Cerebellar nuclear complex (tissue), 1 donor: ENCODE measurements around the gene LBX2.
"Not testable (repeated sequence)": the region's sequence is repeated elsewhere in the genome, so short reads cannot be mapped to it uniquely, and the experiment has no call there.

Source experiments
- DNase-seq, 2 experiments: peaks; one replicate each; lab custom pipeline; 2025; lab: John Stamatoyannopoulos, UW

The LBX2 gene

DNA sequence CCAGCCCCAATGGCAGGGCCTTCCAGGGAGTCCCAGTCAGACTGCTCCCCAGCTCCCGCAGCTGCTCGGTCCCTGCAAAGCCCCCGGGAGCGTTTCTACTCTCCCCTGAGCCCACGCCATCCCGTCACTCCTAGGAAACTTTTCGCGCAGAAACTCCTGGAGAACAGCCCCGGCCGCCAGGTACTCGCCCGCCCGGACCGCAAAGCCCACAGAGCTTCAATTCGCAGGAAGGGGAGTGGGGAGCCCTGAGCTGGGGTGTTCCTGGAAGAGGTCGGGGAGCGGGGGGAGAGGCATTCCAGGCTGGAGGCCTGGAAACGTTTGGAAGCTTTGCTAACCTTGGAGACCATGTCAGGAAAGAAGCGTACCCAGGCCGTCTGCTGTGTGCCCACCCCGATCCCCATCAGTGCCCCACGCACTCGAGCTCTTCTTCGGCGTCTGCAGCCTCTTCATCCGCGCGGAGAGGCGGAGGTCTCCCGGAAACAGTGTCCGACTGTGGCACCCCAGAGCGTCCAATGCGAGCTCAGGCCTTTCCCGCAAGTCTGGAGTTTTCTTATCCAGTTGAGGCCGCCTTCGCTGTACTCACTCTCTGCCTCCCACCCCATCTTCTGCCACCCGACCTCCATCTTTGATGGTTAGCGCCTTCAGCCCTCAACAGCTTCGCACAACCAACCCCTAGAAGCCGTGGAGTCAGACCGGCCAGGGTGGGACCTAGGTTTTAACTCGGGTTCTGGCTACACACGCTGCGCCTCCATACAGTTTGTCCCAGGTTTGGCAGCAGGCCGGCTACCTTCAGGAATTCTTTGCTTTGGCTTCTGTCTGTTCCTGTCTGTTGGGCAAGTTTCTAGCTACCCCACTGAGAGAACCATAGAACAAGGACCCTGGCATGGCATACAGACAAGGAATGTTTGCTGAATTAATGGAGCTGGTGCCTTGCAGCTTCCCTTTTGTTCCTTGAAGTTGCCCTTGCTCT lies 4.4 kb upstream of the LBX2 start:
- DNase-seq = no peak

DNA sequence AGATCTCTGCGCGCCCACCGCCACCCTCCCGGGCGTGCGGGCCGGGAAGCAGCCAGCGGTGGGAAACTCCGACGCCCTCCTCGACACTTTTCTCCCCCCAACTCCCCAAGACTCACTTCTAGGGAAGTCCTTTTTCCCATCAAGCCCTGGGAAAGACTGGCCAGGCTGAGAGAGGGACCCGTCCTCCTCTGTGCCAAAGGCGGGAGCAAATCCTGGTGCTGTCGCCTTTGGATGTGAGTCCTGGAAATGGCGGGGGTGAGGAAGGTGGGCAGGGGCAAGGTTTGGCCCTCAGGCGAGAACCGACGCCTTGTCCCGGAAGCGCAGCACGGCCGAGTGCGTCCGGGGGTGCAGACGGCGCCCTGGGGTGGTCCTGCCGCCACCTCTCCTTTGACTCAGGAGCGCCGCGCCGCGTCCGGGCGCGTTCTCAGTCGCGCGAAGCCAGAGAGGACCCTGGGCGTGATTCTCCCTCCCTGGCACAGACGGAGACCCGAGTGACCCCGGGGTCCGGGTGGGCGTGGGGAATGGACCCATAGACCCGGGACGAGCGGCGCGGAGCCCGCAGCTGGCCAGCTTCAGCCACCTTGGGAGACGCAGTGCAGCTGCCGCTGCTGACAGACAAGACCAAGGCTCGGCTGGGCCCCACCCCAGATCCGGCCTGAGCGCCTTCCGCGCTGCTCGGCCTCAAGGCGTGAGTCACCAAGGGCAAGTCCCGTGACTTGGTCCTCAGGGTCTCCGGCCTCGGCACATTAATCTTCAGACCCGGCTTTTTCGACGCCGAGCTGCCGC lies 3.5 kb upstream of the LBX2 start:
- no peak for DNase-seq

DNA sequence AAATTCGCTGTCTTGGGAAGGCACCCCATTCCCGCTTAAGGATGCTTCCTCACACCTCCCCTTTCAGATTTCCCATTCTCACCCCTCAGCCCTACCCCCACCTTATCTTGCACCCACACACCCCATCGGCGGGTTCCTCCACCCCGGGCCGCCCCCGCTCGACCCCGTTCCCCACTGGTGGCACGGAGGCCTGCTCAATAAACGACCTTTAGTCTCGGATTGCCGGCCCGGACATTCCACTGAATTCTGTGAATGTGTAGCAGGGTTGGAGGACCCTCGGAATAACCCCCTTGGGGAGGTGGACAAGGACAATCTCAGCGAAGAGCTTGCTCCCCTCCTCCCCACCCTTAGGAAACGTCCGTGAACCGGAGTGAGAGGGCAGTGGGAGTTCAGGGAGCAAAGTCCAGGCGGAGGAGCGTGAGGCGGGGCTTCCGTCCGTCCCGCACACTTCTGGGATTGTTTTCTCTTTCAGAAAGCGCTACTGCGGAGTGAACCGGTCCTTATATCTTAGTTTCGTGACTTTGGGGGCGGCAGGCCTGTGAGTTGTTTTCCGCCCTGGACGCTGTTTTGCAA lies 2.8 kb upstream of the LBX2 start:
- DNase-seq = no peak

DNA sequence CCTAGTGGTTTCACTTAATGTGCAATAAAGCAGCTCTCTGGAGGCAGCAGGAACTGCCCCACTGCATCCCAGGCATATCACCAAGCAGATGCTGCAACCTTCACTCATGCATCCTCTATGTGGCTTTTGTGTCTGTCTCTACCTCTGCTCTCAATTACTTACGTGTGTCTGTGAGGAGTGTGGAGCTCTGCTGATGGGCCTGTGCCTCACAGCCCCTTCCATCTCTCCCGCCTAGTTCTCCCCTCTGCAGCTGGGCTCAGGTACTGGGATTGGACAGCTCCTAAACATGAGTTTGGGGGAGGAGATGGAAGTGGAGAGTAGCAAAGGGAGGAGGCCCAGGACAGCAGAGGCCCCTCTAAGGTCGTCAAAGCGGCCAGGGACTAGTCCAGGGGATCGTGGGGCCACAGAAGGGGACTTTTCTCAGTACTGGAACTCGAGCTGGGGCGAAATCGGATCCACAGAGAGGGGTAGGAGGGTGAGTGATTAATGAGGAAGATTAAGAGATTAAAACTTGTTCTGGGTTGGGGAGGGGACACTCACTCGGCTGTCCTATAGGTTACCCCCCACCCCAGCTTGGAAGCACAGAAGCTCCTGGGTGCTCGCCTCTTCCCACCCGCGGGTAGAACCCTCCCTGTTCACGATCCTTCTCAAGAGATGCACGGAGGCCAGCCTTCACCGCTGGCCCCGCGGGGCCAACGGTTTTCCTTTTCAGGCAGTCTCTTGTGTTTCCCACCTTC lies 2.1 kb upstream of the LBX2 start:
- no peak for DNase-seq

DNA sequence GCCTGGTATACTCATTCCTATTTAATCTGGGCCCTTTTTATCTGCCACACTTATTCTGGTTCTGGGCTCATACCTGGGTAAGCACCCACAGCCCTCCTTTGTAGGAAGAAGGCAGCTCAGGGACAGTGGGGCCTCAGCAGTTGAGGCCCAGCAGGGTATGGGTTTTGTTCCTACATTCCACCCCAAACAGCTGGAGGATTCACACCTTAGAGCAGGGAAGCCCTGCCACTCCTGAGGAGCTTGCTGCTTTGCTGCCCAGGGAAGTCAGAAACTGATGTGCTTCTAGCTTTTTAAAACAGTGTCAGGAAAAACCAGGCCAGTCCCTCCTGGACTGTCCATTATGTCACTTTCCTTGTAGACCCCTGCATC lies 1.2 kb upstream of the LBX2 start:
- DNase-seq = no peak

DNA sequence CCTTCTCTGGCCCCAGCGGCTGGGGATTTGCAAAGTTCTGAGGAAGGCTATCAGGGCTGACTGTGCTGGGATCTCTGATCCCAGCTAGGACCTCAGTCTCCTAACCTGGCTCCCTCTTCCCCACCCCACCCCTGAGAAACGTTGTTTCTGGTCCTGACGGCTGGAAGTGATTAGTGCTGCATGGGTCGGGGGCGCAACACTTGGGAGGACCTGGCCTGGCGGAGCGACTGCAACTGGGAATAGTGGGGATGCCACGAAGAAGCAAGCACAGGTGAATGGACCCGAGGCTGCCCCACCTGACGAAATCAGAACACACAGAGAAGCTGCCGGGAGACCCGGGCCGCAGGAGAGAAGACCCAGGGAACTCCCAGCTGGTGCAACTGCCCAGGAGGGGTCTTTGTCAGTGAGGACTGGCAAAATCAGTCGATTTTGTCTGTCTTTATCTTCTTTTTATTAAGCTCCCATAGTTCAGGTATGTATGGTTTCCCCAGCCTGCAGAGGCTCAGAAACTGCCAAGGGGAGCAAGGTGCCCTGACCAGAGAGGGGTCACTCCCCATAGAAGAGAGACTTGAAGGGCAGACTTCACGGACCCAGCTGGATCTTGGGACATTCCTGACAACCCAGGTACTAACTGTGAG lies 656 bp upstream of the LBX2 start:
- no peak for DNase-seq

DNA sequence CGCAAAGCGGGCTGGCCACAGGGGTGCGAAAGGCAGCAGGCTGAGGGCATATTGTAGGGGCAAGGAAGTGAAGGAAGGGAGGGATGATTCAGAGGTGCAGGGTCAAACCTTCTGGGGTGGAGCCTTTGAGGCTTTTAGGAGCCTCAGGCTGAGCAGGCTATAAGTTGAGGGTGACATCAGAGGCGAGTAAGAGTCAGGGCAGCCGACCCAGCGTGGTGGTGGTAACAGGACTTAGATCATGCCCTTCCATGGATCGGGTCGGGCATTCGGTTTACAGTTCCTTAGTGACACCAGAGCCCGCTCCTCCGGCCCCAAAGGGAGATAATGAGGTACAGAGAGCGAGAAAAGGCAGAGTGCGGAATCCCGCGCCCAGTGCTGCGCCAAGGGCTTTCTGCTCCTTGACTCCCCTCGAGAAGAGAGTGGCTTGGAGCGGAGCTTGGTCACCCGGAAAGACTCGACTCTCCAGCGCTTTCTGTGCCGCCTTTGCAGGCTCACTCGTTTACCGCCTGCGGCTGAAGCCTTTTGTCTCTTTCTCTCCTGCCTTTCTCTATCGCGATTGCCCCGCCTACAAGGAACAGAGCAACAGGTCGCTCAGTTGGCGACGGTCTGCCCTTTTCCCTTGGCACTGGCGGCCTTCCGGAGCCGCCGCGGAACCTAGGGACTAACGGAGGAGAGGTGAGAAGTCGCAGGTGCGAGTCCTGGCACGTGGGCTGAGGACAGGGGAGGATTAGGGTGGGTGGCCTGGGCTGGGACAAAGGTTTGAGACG lies 720 bp downstream of the LBX2 start:
- no peak for DNase-seq

DNA sequence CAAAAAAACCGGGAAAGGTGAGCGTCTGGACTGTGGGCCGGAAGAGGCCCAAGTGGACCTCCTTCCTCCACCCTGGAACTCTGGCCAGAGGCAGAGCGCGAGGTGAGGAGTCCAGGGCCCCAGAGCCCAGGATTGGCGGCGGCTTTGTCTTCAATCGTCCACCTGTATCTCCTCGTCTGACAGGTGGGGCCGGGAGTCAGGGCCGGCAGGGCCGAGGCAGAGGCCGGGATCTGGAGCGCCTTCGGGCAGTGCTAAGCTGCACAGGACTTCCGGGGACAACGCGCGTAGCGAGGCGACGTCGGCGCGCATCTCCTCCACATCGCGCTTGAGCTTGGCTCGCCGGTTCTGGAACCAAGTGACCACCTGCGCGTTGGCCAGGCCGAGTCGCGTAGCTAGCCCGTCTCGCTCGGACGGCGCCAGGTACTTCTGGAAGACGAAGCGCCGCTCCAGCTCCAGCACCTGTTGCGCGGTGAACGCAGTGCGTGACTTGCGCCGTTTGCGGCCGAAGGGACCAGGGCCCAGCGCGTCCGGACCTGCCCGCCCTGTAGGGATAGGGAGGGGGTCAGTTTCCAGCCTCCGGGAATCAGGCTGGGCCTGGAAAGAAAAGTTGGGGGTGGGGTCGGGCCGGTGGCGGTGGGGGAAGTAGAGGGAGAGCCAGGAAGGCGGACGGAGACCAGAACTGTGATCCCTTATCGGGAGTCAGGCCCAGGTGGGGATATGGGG lies 1.5 kb downstream of the LBX2 start:
- DNase-seq = no peak

DNA sequence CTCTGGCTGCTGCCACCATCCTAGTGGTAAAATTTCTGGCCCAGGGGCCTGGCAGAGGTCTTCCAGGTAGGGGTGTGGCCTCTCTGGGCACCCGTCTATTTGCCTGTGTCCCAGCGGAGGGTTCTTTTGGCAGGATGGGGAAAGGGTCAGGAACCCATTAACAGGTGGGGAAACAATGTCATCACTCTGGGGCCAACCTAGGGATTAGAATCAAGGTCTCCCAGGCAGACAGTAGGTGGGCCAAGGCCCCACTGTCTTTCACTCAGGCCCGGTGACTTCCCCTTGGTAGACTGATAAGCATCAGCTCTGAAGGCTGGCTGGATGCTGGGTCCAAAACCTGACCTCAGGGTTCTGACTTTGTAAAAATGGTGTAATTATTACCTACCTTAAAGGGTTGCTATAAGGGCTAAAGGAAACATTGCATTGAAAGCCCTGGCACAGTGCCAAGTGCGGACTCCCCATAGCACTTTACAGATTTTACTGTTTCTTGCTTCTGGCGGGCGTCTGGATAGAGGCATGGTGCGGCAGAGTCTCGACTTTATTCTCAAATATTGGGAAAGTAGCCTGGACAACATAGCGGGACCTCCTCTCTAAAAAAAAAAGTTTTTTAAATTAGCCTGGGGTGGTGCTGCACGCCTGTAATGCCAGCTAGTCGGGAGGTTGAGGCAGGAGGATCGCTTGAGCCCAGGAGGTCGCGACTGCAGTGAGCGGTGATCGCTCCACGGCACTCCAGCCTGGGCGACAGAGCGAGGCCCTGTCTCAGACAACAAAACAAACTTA lies 2.2 kb downstream of the LBX2 start:
- DNase-seq = no peak

DNA sequence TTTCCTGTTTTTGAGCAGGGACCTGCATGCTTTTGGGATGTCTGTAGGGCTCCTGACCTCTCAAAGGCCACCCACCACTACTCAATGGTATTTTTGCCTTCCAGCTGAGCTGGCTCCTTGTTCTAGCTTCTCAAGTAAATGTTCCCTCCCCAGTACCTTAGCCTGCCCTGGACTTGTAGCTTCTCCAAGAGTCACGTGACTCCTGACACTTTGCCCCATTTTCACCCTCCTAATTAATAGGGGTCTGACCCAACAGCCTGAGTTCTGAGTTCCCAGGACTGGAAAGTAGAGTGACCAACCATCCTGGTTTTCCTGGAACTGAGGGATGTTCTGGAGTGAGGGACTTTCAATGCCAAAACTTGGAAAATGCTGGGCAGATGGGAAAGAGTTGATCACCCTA lies 4.0 kb downstream of the LBX2 start:
- no peak for DNase-seq

DNA sequence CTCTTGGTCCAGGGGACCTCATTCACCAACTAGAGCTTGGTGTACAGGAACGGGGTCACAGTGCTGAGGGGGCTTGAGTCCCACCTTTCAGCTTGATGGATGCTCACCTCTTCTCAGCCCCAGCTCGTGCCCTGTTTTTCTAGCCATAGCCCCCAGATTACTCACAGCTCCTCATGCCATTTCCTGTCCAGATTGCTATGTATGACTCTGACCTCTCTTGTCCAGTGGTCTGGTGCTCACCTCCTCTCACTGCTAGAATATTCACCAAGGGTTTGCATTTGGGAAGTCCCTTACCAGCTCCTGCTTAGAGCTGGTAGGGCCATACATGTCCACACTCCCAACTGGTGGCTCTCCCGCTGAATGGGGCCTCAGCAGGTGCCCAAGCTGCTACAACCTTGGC lies 5.9 kb downstream of the LBX2 start:
- DNase-seq = no peak

DNA sequence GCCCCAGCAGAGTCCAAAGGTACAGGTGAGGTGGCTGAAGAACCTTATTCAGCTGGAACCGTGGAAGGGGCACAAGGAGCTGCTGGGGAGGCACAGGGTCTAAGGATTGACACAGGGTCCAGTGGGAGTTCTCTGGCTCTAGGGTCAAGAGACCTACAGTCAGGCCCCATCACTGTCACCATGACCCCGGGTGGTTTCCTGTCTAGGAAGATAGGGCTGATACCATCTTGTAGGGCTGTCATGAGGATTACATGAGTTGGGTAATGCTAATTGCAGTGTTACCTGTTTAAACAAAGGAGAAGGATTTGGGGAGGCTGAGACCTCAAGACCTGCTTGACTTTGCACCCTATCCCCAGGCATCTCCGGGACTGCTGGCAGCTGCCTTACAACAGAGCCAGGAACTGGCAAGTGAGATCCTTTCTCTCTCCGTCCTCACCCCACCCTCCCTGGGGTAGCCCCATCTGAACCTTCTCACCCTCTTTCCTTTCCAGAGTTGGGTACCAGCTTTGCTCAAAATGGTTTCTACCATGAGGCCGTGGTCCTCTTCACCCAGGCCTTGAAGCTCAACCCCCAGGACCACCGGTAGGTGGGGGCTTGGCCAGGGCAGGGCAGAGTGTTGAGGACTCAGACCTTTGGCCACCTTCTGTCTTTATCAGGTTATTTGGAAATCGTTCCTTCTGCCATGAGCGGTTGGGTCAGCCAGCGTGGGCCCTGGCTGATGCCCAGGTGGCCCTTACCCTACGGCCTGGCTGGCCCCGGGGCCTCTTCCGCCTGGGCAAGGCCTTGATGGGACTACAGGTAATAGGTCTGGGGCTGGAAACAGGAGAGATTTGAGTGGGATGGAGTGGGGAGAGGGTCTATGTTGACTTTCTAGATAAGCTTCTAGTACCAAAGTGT lies 7.5 kb downstream of the LBX2 start:
- no peak for DNase-seq

DNA sequence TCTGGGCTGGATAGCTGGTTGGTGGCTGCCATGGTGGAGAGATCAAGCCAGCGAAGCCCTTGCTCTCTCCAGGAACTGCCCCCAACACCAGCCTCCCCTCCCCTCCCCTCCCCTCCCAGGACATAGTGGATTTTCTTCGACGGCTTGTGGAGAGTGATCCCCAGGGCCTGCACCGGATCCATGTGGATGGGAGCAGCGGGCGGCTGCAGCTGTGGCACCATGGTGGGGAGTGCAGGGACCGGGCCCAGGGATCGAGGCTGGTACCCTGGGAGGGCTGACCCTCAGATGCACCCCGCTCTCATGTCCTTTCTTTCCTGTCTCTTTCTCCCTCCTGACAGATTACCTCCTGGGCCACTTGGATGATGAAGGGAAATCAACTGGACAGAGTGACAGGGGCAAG lies 9.5 kb downstream of the LBX2 start:
- no peak for DNase-seq

DNA sequence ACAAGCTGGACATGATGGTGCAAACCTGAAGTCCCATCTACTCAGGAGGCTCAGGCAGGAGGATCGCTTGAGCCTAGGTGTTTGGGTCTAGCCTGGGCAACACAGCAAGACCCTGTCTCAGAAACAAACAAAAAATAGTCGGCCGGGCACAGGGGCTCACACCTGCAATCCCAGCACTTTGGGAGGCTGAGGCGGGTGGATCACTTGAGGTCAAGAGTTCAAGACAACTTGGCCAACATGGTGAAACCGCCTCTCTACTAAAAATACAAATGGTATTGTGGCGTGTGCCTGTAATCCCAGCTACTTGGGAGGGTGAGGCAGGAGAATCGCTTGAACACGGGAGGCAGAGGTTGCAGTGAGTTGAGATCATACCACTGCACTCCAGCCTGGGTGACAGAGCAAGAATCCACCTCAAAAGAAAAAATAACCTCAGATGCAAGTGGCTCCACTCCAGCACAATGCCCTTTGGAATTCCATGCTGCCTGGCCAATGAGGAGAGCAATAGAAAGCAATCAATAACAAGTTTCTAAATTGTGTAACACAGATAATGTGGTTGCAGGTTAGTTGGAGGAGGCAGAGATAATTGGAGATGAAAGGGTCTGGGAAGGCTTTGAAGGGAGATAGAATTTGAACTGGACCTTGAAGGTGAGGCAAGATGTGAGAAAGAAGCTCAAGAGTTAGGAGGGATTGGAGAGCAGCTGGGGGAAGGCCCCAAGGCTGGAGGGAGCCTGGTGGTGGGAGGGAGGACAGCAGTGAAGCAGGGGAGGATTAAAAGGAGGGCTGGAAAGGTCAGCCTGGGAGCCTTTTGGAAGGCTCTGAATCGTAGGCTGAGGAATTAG lies 10.5 kb downstream of the LBX2 start:
- DNase-seq = no peak

DNA sequence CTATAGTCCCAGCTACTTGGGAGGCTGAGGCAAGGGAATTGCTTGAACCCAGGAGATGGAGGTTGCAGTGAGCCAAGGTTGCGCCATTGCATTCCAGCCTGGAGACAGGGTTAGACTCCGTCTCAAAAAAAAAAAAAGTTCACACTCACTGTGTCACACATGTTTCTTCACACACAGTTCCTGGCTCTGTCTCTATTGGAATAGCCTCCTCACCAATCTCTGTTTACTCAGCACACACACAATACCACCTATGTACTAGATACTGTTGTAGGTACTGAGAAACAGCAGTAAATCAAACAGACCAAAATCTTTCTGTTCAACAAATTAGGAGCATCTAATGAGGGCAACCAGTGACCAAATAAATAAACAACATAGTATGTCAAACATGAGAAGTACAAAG lies 13.3 kb downstream of the LBX2 start:
- DNase-seq = no peak

DNA sequence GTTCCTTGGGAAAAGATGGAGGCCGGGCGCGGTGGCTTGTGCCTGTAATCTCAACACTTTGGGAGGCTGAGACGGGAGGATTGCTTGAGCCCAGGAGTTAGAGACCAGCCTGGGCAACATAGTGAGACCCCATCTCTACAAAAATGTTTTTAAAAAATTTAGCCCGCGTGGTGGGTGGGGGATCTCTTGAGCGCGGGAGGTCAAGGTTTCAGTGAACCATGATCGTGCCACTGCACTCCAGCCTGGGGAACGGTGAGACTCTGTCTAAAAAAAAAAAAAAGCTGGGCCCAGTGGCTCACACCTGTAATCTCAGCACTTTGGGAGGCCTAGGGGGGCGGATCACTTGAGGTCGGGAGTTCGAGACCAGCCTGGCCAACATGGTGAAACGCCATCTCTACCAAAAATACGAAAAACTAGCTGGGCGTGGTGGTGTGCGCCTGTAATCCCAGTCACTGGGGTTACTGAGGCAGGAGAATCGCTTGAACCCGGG lies 15.7 kb downstream of the LBX2 start:
- not testable (repeated sequence) for DNase-seq
